ENCODE data around the gene STK39.

The STK39 gene

GRCh38 chr2:168243061-168243460 is 4.3 kb downstream of the STK39 start:
- DNase-seq (ENCODE audit: low read depth), result no peak

- DNase-seq (ENCODE audit: low read depth), result no peak
These were observed 5.6 kb downstream of the STK39 start for GRCh38 chr2:168241746-168242145.

- DNase-seq (ENCODE audit: low read depth), result no peak
These were observed 6.2 kb downstream of the STK39 start for GRCh38 chr2:168241208-168241607.

- DNase-seq (ENCODE audit: low read depth), result no peak
These were observed 8.1 kb downstream of the STK39 start for GRCh38 chr2:168239281-168239680.

- no peak for DNase-seq (ENCODE audit: low read depth)
These were observed 9.7 kb downstream of the STK39 start for GRCh38 chr2:168237741-168238140.

GRCh38 chr2:168234407-168235085 is 12.8 kb downstream of the STK39 start:
- DNase-seq (ENCODE audit: low read depth), result no peak

GRCh38 chr2:168233726-168234406 is 13.5 kb downstream of the STK39 start:
- no peak for DNase-seq (ENCODE audit: low read depth)

- no peak for DNase-seq (ENCODE audit: low read depth)
These were observed 14.2 kb downstream of the STK39 start for GRCh38 chr2:168233166-168233565.

- DNase-seq (ENCODE audit: low read depth), result no peak
These were observed 15.7 kb downstream of the STK39 start for GRCh38 chr2:168231609-168232241.

GRCh38 chr2:168230389-168230788 is 17.0 kb downstream of the STK39 start:
- no peak for DNase-seq (ENCODE audit: low read depth)

GRCh38 chr2:168224346-168224745 is 23.0 kb downstream of the STK39 start:
- no peak for DNase-seq (ENCODE audit: low read depth)

GRCh38 chr2:168222088-168222487 is 25.3 kb downstream of the STK39 start:
- DNase-seq (ENCODE audit: low read depth), result no peak

- DNase-seq (ENCODE audit: low read depth), result no peak
These were observed 26.2 kb downstream of the STK39 start for GRCh38 chr2:168220965-168221819.

GRCh38 chr2:168217920-168218319 is 29.5 kb downstream of the STK39 start:
- no peak for DNase-seq (ENCODE audit: low read depth)

- DNase-seq (ENCODE audit: low read depth), result no peak
These were observed 30.9 kb downstream of the STK39 start for GRCh38 chr2:168216351-168217005.

- no peak for DNase-seq (ENCODE audit: low read depth)
These were observed 31.6 kb downstream of the STK39 start for GRCh38 chr2:168215813-168216212.

GRCh38 chr2:168212866-168213265 is 34.5 kb downstream of the STK39 start:
- no peak for DNase-seq (ENCODE audit: low read depth)

- DNase-seq (ENCODE audit: low read depth), result no peak
These were observed 35.2 kb downstream of the STK39 start for GRCh38 chr2:168212167-168212566.

- DNase-seq (ENCODE audit: low read depth), result no peak
These were observed 35.7 kb downstream of the STK39 start for GRCh38 chr2:168211664-168212163.

- peak; percentile 78 for DNase-seq (ENCODE audit: low read depth)
These were observed 36.4 kb downstream of the STK39 start for GRCh38 chr2:168210895-168211570.

All from non-pigmented ciliary epithelial cell (primary cell).